GM21360 (cell line): ENCODE data around the gene BTF3.
"Not testable (repeated sequence)": the region's sequence is repeated elsewhere in the genome, so short reads cannot be mapped to it uniquely, and the experiment has no call there.

ENCODE experiments used
- ATAC-seq: cut with Tn5 transposase; IDR thresholded peaks from one replicate; pipeline ENCODE4 v1.9.1; 2021; ENCODE audit warnings: mild to moderate bottlenecking, moderate library complexity; ENCODE audit not compliant: unreplicated experiment

Gene BTF3

DNA sequence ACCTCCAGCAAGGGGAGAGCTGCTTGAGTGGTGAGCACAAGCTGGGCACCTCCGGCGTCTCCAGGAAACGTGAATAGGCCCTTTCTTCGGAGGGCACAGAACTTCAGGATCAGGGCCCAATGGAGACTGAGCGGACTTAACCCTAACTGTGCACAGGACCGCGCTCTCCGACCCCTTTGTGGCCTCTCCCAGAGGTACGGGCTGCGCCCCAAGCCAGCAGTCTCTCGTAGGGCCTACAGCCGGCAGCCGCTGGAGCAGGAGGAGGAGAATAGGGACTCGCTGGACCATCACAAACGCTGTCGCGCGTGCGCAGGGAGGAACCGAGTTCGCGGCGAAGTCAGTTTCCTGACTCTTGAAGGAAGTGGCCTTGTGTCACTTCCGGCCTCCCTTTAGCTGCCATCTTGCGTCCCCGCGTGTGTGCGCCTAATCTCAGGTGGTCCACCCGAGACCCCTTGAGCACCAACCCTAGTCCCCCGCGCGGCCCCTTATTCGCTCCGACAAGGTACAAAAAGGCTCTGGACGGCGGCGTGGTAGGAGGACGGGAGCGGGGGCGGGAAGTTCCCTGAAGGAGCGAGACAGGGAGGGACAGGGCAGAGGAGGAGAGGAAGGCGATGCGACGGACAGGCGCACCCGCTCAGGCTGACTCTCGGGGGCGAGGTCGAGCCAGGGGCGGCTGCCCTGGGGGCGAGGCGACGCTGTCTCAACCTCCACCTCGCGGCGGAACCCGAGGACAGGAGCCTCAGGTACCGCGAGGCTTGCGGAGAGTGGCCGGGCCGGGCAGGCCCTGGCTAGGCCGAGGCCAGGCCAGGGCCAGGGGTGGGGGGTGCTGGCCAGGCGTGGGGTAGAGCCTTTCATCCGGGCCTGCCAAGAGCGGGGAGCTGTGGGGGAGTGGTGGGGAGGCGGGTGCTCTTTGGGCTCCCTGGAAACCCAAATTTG is at the start of gene BTF3:
Gene BTF3 (plus strand): TSS at position 386 of the 936 bp plus-strand sequence. CDS start 226 bp downstream, at position 612.
- peak; percentile 94 for ATAC-seq

DNA sequence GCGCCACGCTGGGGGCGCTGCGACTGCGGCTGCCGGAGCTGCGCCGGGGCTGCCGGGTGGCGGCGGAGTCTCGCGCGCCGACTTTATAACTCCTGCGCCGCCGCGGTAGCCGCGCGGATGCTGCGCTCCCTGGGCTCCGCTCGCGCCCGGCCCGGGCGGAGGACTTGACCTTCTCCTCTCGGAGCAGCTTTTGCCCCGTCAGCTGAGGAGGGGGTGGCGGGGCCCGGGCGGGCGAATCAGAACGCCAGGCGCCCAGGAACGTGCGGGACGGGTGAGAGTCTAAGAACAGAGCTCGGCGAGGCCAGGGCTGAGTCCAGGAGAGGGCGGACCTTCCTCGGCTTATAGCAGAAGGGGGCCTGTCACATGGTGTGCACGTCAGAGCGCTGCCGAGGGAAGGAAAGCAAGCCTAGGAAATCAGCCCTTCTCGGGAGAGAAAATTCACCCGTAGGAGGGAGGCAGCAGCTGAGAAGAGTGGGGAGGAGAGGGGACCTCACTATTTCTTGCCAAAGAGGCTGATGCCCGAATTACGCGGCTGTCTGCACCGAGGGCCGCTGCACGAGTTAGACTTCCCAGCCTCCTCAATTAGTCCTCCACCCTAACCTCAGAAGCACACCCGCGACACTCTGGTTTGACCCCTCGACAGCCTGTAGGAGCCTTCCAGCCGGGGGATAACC is 49.6 kb upstream of the BTF3 start, which contains the start of gene FOXD1:
Gene FOXD1 (minus strand): TSS at position 315 of the 674 bp plus-strand sequence. CDS start 415 bp downstream, outside the sequence.
- no peak for ATAC-seq

DNA sequence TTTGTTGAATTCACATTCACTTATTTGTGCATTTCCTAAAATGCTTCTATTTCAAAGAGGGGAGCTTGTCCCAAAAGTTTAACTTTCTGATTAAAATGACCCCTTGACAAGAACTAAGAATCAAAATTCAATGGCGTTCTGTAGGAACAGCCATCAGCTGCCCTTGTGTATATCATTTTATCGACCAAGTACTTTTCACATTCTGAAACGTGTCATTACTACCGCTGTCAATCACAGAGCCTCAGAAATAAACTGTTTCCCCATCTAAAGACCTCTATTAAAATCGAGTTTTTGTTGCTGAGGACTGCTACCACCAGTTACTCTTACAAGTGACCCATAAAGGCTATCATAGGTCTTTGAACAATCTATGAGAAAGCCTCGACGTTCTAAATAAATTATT is 48.1 kb upstream of the BTF3 start:
- no peak for ATAC-seq

DNA sequence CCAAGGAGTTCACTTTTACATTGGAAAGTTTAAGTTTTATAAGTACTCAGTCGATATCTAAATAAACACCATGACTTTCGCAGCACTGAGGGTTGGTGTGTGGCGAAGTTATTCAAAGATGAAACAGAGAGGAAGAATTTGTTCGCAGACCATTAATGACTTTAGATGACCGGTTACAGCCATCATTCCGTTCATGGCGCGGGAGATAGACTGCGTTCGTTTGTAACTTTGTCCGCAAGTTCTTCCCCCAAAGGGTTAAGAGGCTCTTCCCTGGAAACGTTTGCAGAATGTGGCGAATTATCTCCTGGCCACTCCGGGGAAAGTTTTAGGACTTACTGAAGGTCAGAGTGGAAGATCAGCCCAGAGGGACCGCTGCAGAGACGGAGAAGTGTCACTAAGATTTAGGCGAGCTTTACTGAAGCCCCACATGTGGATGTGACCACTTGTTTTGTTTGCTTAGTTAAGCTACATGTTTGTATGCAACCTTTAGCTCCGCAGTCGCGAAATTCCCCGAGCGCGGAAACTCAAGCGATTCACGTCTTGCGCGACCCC is 47.5 kb upstream of the BTF3 start:
- ATAC-seq: no peak

DNA sequence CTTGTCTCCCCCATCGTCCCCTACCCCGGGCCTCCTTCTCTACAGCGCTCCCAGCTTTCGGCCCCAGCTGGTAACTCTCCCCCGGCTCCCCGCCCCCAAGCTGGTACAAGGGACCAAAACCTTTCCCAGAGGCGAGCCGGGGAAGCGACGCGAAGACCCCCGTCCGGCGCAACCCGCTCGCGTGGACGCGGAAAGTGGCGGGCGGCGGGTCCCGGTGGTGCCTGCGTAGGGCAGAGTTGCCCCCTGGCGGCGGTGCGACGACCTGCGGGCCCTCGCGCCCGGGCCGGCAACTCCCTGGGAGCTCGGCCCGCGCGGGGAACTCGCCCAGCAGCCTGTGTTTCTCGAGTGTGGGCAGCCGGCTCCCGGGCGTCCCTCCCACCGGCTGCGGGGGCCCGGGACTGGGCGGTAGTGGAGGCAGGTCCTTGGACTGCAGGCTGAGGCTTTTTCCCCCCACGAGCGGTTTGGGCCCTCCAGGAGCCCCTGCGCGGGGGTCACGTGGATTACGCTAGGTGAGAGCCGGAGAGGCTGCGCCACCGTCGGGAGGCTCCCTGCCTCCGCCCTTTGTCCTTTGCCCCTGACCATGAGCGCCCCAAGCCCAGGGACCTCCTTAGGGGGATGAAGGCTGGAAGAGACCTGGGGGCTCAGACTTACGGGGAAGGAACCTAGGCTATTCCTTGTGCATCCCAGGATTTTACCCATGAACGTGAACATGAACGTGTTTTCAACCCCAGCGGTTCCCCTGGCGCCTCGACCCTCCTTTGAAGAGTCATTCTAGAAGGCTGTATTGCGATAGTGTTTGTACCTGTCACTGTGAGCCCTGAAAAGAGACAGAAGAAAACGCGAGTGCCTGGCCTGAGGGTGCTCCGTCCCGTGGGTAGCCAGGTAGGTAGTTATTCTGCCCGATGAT is 46.8 kb upstream of the BTF3 start:
- ATAC-seq: no peak

DNA sequence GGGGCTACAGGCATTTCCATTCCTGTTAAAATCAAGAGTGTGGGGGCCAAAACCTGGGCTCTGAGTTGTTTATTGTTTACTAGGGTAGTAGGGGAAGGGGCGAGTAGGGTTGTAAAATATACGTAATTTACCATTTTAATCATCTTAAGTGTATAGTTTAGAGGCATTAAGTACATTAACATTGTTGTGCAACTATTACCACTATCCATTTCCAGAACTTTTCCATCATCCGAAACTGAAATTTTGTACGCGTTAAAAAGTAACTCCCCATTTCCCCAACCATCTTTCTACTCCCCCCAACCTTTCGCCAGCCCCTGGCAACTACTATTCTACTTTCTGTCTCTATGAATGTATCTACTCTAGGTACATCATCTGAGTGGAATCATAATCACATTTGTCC is 46.0 kb upstream of the BTF3 start:
- no peak for ATAC-seq

DNA sequence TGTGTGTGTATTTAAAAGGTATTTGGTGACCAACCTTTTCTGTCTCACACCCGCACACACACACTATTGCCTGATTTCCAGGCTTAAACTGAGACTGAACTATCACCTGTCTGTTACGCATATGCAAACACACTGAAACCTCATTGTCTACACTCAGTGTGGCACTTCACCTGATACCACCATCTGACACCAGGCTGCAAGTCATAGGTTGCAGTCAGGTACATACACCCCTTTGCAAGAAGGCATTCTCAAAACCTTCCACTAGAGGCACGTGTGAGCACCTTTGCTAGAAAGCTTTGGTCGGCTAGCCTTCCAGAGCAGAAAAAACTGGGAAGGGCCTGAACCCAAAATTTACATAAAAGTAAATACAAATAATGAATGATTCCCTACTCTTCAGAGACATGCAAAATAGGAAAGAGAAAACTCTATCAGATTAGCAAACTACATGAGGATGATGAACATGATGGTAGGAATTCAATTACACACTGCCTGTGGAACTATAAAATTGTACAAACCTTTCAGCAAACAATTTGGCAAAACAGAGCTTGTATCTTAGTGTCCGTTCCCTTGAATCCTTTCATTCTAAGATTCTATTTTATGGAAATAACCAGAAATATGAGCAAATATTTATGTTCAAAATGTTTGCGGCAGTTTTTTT is 43.7 kb upstream of the BTF3 start:
- ATAC-seq: no peak

DNA sequence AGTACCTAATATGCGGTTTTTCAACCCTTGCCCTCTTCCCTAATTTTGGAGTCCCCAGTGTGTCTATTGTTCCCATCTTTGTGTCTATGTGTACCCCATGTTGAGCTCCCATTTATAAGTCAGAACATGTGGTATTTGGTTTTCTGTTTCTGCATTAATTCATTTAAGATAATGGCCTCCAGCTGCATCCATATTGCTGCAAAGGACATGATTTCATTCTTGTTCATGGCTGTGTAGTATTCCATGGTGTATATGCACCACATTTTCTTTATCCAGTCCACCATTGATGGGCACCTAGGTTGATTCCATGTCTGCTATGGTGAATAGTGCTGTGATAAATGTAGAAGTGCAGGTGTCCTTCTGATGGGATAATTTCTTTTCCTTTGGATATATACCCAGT is 41.8 kb upstream of the BTF3 start:
- not testable (repeated sequence) for ATAC-seq

DNA sequence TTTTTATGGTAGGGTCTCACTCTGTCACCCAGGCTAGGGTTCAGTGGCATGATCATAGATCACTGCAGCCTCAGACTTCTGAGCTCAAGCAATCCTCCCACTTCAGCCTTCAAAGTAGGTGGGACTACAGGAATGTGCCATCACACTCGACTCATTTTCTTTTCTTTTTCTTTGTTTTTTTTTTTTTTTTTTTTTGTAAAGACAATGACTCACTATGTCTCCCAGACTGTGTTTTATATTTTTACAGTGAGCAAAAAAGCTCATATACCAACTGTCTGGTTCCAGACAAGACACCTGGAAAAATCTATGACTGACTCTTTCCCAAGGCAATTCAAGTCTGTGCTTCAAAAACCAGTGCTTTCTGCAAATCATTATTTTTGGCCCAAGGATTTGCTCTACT is 38.9 kb upstream of the BTF3 start:
- ATAC-seq: no peak

DNA sequence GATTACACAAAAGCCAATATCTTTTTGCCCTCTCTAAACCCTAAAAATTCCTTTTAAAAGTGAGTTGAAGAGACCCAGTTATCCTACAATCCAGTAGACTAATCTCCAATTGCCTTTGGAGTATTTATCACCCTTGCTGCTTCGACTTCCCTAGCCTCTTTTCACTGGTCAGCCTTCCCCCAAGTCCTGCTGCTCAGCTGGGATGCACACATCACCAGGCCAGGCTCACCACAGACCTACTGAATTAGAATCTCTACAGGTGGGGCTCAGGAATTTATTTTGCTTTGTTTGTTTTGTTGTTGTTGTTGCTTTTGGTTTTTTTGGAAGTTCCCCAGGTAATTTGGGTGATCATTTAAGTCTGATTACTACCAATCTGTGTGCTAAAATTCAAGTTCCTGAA is 38.1 kb upstream of the BTF3 start:
- no peak for ATAC-seq

DNA sequence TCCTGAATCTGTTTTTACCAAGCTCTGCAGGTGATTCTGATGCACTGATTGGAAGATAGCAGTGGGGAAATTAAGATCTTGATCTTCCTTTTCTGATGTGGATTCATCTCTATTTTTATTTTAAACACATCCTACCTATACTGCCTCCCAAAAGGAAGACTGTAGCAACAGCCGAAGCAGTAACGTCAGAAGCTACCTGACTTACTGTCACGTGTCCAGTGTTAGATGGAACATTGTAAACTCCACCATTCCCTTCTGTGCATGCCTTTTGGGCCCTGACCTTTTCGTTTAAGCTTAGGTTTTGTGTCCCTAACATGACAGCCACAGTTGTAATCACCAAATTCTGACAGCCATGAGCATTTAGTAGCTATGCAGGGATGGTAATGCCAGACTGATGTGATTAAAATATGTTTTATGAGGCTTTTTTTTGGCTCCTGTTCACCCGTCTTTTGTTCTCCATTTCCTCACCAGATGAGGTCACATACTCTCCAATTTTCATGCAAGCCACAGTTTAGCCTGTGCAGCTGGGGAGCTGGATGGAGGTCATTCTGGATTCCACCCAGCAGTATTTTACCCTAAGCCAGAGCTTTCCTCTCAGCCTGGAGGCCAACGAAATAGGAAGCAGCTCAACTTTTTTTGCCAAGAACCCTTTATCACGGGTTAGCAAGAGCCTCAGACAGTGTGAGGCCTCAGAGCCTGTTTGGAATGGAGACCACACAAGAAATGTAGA is 34.1 kb upstream of the BTF3 start:
- no peak for ATAC-seq

DNA sequence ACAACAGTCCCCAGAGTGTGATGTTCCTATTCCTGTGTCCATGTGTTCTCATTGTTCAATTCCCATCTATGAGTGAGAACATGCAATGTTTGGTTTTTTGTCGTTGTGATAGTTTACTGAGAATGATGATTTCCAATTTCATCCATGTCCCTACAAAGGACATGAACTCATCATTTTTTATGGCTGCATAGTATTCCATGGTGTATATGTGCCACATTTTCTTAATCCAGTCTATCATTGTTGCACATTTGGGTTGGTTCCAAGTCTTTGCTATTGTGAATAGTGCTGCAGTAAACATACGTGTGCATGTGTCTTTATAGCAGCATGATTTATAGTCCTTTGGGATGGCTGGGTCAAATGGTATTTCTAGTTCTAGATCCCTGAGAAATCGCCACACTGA is 29.6 kb upstream of the BTF3 start:
- not testable (repeated sequence) for ATAC-seq

DNA sequence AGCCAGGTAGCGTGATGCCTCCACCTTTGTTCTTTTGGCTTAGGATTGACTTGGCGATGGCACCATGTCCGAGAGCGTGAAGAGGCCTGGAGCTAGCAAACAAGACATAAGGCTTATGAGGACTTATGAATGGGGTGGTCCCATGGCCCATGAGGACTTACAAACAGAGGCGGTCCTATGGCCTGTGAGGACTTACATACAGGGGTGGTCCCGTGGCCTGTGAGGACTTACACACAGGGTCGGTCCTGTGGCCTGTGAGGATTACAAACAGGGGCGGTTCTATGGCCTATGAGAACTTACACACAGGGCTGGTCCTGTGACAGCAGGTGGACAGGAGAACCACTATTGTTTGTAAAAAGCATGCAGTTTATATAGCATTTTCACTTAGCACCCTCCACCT is 28.4 kb upstream of the BTF3 start:
- ATAC-seq: no peak

DNA sequence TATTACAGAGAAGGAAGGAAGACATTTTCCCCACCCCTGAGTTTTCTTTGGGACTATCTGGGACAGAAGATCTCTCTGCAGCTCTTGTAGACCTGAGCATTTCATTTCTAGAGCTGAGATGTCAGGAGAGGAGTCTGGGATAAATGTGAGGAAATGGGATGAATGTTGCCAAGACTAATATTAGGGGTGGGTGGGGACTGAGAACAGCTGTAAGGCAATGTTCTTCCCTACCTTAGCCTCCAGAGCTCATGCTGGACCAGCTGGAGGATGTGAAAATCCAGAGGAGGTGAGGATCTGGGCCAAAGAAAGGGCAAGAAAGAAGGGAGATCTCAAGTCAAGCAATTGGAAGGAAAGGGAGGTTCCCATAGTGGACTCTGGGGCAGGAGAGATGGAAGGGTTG is 26.6 kb upstream of the BTF3 start:
- ATAC-seq: no peak

DNA sequence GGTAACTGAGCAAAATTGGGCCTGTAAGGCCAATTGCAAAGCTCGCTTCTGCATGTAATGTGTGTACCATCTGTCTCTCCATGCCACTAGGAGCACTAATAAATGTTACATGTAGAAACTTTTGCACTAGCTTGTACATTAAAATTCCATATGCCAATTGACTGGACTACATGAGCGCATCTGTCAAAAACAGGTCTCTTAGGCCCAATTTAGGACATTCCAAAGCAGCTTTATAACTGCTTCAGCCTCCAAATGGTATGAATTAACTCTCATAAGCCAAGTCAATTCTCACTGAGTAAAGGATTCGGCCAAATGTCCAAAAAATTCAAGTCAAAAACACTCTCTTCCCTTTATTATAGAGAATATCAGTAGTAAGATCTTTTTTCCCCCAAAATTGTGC is 26.1 kb upstream of the BTF3 start:
- no peak for ATAC-seq

DNA sequence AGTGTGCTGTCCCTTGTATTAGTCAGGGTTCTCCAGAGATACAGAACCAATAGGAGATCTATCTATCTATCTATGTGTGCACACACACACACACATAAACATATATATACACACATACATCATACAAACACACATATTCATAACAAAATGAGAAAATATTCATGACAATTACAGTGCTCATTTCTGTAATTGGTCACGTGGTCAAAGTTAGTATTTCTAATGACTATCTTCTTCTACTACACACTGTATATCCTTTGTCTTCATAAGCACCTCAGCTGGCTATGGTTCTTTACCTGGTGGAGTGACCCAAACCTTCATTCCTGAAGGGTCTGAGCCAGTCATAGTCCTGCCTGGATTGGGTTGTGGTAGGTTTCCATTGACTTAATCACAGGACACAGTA is 17.7 kb upstream of the BTF3 start:
- no peak for ATAC-seq

DNA sequence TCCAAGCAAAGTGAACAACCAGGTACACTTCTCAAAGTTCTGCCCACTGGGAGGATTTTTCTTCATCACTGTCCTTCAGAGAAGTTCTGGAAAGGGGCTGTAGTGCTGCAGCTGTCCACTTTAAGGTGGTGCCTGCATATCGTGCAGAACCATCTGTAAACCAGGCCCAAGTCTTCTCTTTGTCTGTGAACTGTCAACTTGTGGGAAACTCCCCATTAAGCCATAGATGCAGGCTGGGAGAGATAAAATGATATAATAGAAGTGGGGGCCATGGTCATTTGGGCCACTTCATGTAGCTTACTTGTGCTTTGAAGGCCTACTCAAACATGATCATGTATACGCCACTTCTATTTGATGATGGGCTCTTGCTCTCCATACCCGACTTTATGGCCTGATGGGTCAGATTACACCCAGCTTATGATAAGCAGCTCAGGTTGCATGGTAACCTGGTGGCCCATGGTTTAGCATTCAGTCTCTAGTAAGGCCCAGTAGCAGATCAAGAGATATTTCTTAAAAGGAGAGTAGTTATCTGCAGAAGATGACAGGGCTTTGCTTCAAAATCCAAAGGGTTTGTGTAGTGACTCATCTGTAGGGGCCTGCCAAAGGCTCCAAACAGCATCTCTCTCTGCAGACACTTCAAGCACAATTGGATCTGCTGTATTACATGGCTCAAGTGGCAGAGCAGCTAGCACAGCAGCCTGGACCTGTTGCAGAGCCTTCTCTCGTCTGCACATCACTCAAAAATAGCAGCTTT is 15.7 kb upstream of the BTF3 start:
- no peak for ATAC-seq

DNA sequence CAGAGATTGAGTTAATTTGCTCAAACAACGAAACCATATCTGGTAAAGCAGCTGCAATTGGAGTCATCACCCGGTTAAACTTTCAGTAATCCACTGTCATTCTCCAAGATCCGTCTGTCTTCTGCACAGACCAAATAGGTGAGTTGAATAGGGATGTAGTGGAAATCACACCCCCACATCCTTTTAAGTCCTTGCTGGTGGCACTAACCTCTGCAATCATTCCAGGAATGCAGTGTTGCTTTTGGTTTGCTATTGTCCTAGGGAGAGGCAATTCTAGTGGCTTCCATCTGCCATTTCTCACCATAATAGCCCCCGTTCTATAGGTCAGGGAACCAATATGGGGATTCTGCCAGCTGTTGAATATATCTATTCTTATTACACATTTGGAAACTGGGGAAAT is 14.6 kb upstream of the BTF3 start:
- ATAC-seq: no peak

DNA sequence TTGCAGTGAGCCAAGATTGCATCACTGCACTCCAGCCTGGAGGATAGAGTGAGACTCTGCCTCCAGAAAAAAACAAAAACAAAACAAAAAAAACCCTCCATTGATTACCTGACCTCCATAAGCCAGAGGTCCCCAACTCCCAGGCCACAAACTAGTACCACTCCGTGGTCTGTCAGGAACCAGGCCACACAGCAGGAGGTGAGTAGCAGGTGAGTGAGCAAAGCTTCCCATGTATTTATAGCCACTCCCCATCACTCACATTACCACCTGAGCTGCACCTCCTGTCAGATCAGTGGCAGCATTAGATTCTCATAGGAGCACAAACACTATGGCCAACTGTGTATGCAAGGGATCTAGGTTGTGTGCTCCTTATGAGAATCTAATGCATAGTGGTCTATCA is 13.7 kb upstream of the BTF3 start:
- ATAC-seq: no peak
